ENCODE data around the gene GBP7. TPM values are rescaled to one million over a fixed set of nuclear protein-coding genes. Genes with fewer than 3 reads are reported as not detected.
A peak's percentile ranks its signal among the peaks of the same experiment; 100 is the strongest.
"Not testable (repeated sequence)": the region's sequence is repeated elsewhere in the genome, so short reads cannot be mapped to it uniquely, and the experiment has no call there.

GBP7 gene
- polyA plus RNA-seq (ENCODE audit: insufficient read depth in 1 of 5, insufficient read length in 5 of 5, low replicate concordance in 1 of 5), result under 1 TPM in 4 of 5 donors, not detected in 1; 0.15 to 0.26 (median 0.23) TPM
- long read RNA-seq, donor 1, result 0 reads
- long read RNA-seq, donor 2, result 0 reads
- long read RNA-seq, donor 3, result 0 reads
- long read RNA-seq, donor 4, result 0 reads
- long read RNA-seq, donor 5, result 0 reads
- long read RNA-seq, donor 6, result 0 reads
- long read RNA-seq, donor 7, result 0 reads
- long read RNA-seq, donor 8, result 0 reads

GRCh38 chr1:89175601-89176256, at the start of gene GBP7:
Gene GBP7, minus strand, starts transcription at chr1:89176003. Its CDS starts 4,068 bp downstream, at chr1:89171935.
- no peak for DNase-seq

- DNase-seq, result no peak
These were observed 45.5 kb upstream of the GBP7 start for GRCh38 chr1:89221341-89221740.

GRCh38 chr1:89219851-89220250, 44.0 kb upstream of the GBP7 start:
- DNase-seq, result not testable (repeated sequence)

- DNase-seq, result not testable (repeated sequence)
These were observed 43.1 kb upstream of the GBP7 start for GRCh38 chr1:89218941-89219340.

- no peak for DNase-seq
These were observed 37.5 kb upstream of the GBP7 start for GRCh38 chr1:89213347-89213746.

- DNase-seq, result no peak
These were observed 35.3 kb upstream of the GBP7 start for GRCh38 chr1:89211035-89211634.

GRCh38 chr1:89206373-89206772, 30.6 kb upstream of the GBP7 start:
- DNase-seq, result no peak

- no peak for DNase-seq
These were observed 27.4 kb upstream of the GBP7 start for GRCh38 chr1:89203166-89203565.

- no peak for DNase-seq
These were observed 25.4 kb upstream of the GBP7 start for GRCh38 chr1:89201106-89201794.

GRCh38 chr1:89200663-89201062, 24.9 kb upstream of the GBP7 start:
- DNase-seq, result no peak

GRCh38 chr1:89199525-89200031, 23.8 kb upstream of the GBP7 start:
- DNase-seq, result no peak

- DNase-seq, result peak; percentile 13 to 20
These were observed 22.8 kb upstream of the GBP7 start, which contains the start of gene GBP4 for GRCh38 chr1:89198491-89199072. Gene GBP4, minus strand, starts transcription at chr1:89198942. Its CDS starts 108 bp downstream, at chr1:89198834.

- no peak for DNase-seq
These were observed 22.3 kb upstream of the GBP7 start for GRCh38 chr1:89198081-89198480.

GRCh38 chr1:89195476-89195875, 19.7 kb upstream of the GBP7 start:
- no peak for DNase-seq

GRCh38 chr1:89191314-89191713, 15.5 kb upstream of the GBP7 start:
- no peak for DNase-seq

GRCh38 chr1:89190017-89190416, 14.2 kb upstream of the GBP7 start:
- DNase-seq, result no peak

- no peak for DNase-seq
These were observed 3.5 kb upstream of the GBP7 start for GRCh38 chr1:89179343-89179742.

- DNase-seq, result no peak
These were observed 1.2 kb upstream of the GBP7 start for GRCh38 chr1:89176971-89177370.

GRCh38 chr1:89174491-89174890, 1.3 kb downstream of the GBP7 start:
- DNase-seq, result no peak

- DNase-seq, result no peak
These were observed 3.2 kb downstream of the GBP7 start for GRCh38 chr1:89172468-89173143.

- DNase-seq, result no peak
These were observed 4.8 kb downstream of the GBP7 start for GRCh38 chr1:89171067-89171438.
